GM19025 (cell line): ENCODE results near the gene PDE2A.

ENCODE experiments used
- ATAC-seq: cut with Tn5 transposase; IDR thresholded peaks from one replicate; pipeline ENCODE4 v1.9.1; 2021; ENCODE audit warnings: mild to moderate bottlenecking, low read depth, moderate library complexity; ENCODE audit not compliant: unreplicated experiment

Gene PDE2A

DNA sequence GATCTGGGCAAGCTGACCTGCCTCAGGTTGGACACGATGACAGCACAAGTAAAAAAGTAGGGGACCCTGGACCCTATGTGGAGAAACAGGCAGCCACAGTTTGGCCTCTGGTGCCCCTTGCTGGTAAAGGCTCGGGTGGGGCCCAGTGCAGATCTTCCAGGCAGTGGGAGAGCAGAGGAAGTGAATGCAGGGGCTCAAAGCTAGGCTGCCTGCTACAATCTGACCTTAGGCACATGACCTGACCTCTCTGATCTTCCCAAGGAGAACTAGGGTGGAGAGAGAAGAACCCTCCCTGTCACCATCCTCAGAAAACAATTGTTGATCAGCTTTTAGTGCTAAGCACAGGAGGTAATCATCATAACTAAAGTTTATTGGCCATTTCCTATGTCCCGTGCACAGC lies 76.5 kb downstream of the PDE2A start:
- ATAC-seq, result no peak

DNA sequence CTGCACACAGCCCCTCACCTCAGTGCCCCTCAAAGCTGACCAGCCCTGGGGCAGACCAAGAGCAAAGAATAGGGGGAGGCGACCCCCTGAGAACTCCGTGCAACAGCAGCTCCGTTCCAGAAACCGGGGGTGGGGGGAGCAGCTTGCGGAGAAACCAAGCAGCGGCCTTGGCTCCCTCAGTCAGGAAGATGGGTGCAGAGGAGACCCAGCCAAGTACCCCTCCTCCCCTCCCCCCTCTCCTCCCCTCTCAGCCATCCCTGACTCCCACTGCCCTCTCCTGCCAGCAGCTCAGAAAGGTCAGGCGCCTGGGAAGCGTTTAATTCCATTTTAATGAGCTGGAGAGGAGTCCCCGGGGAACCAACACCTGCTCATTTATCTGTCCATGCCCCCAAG lies 78.9 kb downstream of the PDE2A start:
- no peak for ATAC-seq

DNA sequence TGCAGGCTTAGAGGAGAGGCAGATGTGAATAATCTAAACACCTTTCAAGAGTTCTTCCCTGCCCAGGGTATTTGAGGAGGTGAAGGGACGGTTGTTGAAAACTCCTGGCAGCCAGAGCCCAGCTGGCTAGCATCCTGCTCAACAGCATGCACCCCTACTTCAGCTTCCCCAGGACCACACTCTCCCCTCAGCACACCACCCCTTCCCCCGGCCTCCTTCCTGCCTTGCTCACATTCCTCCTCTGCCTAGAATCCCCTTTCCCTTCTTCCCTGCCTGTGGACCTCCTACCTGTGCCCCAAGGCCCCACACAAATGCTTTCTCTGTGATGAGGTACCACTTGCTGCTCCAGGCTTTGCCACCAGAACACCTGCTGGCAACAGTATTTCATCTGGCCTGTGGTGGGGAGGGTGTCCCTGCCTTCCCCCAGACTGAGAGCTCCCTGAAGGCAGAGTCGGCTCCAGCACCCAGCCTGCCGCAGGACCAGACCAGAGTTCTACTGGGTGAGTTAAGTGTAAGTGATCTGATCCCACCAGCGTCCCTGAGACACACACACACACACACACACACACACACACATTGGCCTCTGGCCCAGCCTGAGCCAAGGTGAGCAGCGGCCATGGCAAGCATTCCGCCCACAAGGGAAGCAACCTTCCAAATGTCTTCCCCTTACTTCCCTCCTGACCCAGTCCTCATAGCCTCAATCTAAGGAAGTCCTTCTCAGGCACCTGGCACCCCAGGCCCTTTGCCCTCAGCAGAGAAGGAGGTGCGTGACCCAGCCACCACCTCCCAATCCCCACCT lies 79.5 kb downstream of the PDE2A start:
- ATAC-seq, result no peak

DNA sequence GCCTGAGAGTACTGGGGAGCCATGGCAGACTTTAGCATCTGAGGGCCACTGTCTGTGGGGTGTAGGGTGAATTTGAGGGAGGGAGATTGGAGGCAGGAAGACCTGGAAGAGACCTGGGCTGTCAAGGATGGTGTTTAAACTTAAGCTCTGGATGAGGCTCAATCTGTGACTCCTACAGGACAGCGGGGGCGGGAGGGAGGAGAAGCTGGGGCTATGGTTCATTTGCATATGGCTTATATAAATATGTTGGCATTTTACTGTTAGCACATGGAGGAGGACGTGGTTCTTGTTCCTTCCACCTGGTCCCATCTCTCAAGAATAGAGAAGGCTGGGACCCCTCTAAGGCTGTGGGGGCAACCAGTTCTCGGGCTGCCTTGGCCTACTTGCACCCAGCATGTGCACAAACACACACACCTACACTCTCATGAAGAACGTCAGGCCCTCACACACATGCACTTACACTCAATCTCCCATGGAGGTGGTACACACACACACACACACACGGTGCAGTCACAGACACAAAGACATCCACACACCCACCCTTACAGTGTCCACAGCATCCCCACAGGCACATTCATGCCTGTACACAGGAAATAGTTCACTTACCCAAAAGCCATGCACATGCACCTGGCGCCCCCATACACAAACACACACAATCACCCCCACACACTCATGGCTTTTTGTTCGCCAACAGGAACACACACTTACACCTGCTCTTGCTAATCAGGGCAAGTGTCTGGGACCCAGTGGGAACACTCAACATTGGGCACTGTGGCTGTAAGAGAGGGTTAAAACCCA lies 81.3 kb downstream of the PDE2A start:
- no peak for ATAC-seq

DNA sequence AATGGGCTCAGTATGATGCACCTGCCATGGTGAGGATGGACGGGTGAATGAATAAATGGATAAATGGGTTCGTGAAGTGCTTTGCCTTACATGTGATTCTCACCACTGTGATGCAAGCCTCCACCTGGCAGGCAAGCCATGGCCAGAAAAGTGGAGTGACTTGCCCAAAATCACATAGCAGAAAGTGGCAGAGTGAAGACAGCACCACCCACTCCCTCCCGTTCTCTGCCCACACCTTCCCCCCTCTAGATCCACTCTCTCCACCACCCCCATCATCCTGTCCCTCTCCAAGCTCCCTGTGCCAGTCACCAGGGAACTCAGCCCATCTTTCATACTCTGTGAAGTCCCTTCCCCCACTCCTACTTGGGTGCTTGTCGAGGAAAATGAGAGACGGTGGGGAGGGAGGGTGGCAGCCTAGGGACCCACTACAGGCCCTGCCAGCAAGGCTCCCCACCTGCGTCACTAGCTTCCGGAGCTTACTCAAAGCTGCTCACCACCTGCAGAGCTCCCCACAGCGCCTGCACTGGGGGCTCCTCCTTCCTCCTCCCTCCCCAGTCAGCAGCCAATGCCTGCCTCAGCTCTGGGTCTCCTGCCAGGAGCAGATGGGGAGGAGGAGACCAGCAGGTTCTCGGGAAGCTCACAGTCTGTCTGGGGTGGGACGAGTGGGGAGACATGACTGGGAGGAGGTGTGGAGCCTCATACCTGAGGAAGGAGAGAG lies 82.3 kb downstream of the PDE2A start:
- no peak for ATAC-seq

DNA sequence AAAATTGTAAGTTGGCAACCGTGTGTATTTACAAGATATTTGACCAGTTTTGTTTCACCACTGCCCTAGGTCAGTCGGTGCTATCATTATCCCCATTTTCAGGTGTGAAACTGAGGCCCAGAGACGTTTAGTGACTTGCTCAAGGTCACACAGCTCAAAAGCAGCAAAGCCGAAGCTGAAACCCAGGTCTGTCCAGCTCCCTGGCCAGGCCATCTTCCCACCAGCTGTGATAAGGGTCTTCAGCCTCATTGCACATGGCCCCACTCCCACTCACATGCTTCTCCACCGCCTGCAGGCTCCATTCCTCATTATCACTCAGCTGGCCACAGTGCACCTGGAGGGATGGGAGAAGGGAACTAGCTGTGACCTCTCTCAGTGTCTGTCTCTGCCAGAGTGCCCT lies 83.2 kb downstream of the PDE2A start:
- ATAC-seq, result no peak

DNA sequence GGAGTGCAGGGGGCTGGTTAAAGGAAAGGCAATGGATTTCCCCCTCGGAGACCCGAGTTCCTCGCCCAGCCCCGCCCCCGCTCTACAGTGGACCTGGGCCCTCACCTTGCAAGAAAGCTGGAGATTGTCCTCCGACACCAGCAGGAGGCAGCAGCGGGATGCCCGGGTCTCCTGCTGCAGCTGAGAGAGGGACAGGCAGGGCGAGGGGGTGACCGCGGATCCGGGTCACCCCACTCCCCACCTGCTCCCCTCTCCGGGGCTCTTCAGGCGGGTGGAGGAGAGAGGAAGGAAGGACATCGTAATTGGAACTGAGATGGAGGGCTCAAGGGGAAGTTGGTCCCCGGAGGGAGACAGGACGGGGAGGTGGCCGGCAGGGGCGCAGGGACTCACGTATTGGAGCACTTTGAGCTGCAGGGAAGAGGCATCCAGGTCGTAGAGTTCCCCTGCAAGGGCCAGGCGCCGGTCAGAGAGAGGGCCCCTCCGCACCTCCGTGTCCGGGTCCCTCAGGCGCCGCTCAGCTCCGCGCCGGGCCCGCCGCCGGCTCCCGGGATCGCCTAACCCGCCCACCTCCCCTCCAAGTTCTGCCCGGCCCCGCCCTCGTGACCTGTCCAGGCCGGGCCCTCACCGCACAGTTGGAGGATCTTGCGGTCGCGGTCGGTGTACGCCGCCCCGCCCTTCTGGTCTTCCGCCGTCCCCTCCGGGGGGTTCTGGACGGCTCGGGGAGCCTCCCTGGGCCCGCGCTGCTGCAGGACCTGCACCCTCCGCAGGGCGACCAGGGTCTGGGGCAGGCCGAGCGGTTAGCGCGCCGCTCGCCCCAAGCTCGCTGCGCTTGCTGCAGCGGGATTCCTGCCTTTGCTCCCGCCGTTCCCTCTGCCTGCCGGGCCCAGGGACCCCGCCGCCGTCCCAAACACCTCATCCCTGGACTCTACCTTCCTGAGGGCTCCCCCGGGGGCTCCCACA lies 84.1 kb downstream of the PDE2A start:
- no peak for ATAC-seq

DNA sequence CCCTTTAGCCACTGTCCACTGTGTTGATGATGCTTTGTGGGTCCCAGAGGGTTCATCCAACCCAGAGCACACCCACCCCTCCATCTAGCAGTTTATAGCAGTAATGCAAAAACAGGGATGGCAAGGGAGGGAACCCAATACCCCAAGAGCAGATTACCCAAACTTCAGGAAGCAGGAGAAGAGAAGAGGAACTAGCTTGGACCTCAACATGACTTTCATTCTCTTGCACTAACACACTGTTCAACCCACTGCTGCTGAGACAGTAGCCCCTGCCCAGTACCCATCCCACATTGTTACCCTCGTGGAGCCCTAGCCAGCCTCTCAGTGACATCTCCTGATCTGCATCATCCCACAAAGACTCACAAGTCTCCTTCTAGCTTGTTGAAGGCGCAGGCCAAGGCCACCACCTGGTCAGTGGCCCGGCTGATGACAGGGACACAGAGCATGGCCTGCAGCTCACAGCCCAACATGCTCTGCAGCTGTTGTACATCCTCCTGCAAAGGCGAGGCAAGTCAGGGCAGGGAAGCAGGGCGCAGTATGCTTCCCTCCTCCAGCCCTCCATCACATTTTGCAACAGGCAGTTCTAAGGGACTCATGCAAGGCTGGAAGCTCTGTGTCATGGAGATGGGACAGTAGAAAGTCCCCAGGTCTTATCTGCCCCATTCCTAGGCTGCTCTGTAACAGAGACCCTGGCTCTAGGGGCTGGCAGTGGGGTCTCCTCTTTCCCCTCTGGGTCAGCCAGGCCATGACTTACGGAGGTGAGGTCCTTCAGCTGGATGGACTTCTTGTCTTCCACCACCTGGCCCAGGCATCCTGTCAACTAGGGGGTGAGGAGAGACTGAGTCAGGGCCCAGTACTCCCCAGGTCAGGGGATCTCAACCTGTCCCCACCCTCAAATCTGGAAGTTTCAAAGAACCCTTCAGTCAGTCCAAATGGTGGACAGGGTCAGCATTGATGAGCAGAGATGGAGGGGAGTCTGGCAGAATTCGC lies 85.5 kb downstream of the PDE2A start:
- no peak for ATAC-seq

DNA sequence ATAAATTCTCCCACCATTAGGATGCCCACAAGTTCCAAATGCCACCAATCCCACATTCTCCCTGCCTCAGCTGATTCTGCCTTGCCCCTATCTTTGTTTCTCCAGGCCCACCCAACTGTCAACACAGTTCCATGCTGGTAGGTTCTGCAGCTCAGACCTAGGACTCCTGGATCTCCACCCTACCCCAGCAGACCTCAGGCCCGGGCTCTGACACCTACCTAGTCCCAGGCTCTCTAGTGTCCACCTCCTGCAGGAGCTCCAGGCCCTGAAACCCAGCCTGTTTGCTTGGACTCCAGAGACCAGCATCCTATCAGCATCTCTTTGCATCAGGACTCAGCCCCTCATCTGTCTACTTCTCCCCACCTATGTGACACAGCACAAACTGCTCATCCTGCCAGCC lies 86.5 kb downstream of the PDE2A start:
- ATAC-seq, result no peak

DNA sequence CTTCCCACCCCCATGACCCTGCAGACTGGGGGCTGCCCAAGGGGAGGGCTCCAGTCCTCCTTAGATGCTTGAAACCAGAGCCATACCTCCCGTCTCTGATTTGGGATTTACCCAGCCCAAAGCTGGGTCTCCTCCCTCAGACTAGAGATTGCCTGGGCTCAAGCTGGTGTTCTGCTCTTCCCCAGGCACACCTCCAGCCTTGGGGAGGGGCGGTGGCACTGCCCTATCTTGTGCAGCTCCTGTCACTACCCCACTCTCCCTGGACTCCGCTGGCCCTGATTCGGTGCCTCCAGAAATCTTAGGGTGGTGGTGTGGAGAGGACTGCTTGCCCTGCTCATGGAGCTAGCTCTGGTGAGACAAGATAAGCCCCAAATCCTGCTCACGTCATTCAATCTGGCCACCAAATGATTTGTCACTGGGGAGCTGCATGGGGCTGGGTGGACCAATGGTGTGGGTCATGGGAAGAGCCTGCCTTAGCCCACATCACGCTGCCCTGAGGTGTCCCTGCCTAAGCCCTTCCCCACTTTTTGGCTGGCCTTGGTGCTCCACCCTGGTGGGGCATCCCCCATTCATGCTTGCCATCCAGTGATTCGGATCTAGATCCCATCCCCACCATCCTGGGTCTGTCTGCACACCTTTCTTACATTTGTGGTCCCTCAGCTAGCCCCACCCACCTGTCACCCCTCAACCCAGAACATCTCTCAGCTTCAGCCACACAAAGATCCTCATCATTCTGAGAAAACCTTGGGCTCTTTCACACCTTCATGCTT lies 87.7 kb downstream of the PDE2A start:
- no peak for ATAC-seq

DNA sequence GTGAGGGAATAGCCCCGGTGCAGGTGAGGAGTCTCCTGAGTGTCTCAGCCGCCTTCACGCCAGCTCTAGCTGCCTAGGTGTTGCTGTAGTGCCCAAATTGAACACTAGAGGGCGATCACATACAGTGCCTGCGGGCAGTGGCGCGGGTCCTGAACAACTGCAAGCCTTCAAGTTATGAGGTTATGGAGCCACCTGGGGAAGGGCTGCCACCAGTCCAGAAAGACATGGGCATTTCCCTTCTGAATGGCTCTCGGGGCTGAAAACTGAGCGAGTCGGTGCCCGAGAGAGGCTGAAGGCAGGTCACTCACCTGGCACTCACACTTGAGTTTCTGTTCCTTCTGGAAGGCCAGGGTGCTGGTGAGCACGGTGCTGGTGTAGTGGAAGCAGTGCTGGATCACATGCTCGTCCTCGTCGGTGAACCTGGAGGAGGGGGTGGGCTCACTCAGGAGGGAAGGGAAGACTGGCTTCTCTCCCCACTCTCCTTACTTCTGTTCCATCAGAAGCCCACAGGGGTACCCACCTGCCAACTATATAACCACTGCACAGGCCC lies 88.4 kb downstream of the PDE2A start:
- ATAC-seq, result no peak

DNA sequence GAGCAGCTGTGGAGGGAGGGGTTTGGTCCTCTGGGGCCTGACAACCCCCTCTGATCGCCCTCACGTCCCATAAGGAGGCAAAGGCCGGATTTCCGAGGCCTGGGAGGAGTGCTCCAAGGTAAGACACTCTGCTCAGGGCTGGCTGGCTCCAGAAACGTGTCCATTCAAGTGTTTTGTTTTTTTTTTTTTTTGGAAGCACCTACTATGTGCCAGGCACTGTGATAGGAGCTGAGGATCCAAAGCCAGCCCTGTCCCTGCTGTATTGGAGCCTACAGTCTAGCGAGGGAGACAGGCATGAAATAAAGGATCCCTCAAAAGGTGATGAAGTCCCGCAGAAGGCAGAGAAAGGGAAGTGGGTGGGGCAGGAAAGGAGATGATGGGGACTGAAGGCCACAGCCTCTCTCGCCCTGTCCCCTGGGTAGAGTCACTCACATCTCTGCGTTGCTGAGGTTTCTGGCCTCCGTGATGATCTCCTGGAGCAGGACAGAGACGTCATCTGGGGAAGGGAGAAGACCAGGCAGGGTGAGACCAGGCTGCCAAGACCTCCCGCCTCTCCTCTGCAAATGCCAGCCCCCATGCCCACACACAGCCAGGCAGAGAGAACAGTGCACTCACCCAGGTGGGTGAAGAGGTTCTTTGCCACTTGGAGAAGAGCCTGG lies 89.2 kb downstream of the PDE2A start:
- ATAC-seq, result no peak

DNA sequence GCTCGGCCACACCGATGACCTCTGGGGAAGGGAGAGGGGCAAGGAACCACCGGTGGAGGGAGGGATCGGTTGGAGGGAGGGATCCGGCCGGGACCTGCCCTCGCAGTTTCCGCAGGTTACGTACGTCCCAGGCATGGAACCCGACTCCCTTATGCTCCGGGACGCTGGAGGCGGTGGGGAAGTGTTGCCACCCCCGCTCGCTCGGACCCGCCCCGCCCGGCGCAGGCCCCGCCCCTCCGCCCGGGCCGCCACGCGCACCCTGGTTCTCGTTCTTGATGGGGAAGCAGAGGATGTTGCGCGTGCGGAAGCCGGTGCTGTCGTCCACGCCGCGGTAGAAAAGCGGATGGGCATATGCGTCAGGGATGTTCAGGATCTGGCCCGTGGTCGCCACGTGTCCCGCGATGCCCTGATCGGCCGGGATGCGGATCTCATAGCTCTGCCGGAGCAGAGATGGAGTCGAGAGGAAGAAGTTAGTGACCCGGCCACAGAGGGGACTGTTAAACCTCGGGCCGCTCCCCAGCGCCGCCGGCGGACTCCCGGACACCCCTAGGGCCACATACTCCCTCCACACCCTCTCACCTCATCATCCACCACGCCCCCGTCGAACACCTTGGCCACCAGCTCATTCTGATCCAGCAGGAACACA lies 89.8 kb downstream of the PDE2A start:
- ATAC-seq, result no peak

DNA sequence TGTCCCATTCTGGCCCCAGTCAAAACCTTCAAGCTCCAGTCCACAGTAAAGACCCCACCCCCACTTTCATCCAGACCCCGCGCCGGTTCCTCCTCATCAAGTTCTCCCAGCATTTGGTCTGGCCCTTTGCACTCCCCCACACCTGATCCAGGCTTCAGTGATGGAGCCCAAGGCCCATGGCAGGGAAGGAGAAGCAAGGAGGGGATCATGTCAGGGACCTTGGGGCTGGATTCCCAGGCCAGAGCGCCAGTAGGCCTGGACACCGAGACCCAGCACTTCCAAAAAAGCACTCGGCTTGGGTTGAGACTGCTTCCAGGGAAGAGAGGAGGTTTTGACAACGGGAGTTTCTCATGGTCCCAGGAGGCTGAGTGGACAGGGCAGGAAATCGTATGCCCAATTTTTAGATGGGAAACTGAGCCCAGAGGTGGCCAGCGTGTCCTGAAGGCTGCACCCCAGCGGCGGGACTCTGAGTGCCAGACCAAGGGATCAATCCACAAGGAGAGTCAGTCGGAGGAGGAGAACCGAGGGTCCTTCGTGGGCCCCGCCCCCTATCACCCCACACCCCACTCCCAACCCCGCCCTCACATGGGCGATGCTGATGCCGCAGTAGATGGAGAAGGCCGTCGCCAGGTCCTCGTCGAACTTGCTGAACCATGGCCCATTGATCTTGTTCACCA lies 90.5 kb downstream of the PDE2A start:
- no peak for ATAC-seq

DNA sequence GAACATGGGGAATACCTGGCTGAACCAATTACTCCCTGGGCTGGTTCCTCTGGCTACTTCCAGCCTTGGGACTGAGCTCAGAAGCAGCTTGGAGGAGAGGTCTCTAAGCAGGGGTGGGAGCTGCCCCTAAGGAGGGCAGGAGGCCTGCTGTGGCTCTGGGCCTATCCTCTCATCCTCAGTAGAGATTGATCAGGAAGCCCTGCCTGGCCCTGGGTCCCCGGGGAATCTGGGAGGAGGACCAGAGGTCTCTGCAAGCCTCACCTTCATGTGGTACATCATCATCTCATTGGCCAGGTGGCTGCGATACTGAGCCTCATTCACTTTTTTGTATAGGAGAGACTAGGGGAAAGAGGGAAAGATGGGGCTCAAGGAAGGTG lies 91.1 kb downstream of the PDE2A start:
- no peak for ATAC-seq
